ENCODE measurements around the gene LCT. TPM values are rescaled to one million over a fixed set of nuclear protein-coding genes. Genes with fewer than 3 reads are reported as not detected.

LCT gene
- total and polyA plus RNA-seq, 2 of the 4 experiments (the other 2 are of a cell fraction): under 0.01 TPM; not detected in 1

- dilution Hi-C loops (cut with HindIII; ENCODE audit: low sequenced_read_pairs, unreplicated experiment): no loop called here
- Histone ChIP-seq H2AK5ac (ENCODE audit: low read depth, low read length) (no peak overlapping the region), H3K56ac (ENCODE audit: extremely low read depth, insufficient read depth, low read length) (no peak overlapping the region), H4K20me1 (ENCODE audit: insufficient read depth, low read length) (peaks cover 3% of the 10 kb centered on the region; the same call in 1 of the 2 replicates), H3K9me3 (ENCODE audit: control insufficient read depth, insufficient read depth, low read length) (peaks cover 2% of the 10 kb centered on the region; the same call in 1 of the 2 replicates), H3K27me3 (ENCODE audit: control insufficient read depth, insufficient read depth, low read length) (no peaks in the 10 kb centered on the region), H3K4me1 (ENCODE audit: control insufficient read depth, insufficient read depth, low read length) (no peaks in the 10 kb centered on the region), H2BK15ac (ENCODE audit: low read depth, low read length) (no peak overlapping the region), H2BK20ac (ENCODE audit: low read depth, low read length) (no peak overlapping the region), H2BK5ac (ENCODE audit: low read depth, low read length, poor library complexity, severe bottlenecking) (no peak overlapping the region), H3K18ac (ENCODE audit: low read depth, low read length) (no peak overlapping the region), H3K14ac (replicated peaks; ENCODE audit: low read depth, low read length) (no peak overlapping the region), H3K4me3 (ENCODE audit: insufficient read depth, low read depth, low read length) (no peak overlapping the region), H3K27ac (ENCODE audit: insufficient read depth, low read length) (no peak overlapping the region), H3K79me1 (ENCODE audit: low read depth in 1 of 2, low read length in 2 of 2) (peaks cover 14 to 19% of the 10 kb centered on the region in 2 experiments), H3K4me2 (ENCODE audit: low read depth, low read length) (no peak overlapping the region), H3K23ac (ENCODE audit: low read depth, low read length) (no peak overlapping the region), H4K91ac (ENCODE audit: insufficient read depth, low read depth, low read length) (no peak overlapping the region), H2BK120ac (ENCODE audit: low read depth, low read length) (no peak overlapping the region), H2AFZ (replicated peaks; ENCODE audit: low read length, poor library complexity) (no peak overlapping the region), H2AK9ac (replicated peaks; ENCODE audit: low read depth, low read length, poor library complexity) (no peak overlapping the region), H3K36me3 (ENCODE audit: control insufficient read depth, insufficient read depth, low read length) (peaks cover 46% of the 10 kb centered on the region), H3K9ac (ENCODE audit: low read depth, low read length) (no peak overlapping the region), H3K9me1 (ENCODE audit: insufficient read depth, low read length) (peaks cover 3% of the 10 kb centered on the region; the same call in 1 of the 2 replicates), H4K8ac (ENCODE audit: low read depth in 2 of 2, low read length in 2 of 2) (no peak overlapping the region), H3K4ac (ENCODE audit: low read depth, low read length) (no peak overlapping the region), H4K5ac (ENCODE audit: low read depth, low read length) (no peak overlapping the region)
- in situ Hi-C loops (cut with MboI; ENCODE audit: low sequenced_read_pairs): no loop called here
- TF ChIP-seq MXI1 (IDR thresholded peaks at IDR 0.05; ENCODE audit: borderline replicate concordance, low read depth, low read length): no peak
- no peak for TF ChIP-seq MAFK (IDR thresholded peaks at IDR 0.05; ENCODE audit: low read depth, low read length)
- no peak for TF ChIP-seq RFX5 (IDR thresholded peaks at IDR 0.05; ENCODE audit: low read depth, low read length)
- TF ChIP-seq BHLHE40 (IDR thresholded peaks at IDR 0.05; ENCODE audit: low read depth, low read length): no peak
- TF ChIP-seq CEBPB (IDR thresholded peaks at IDR 0.05; ENCODE audit: low read depth, low read length): no peak
- TF ChIP-seq CHD1 (IDR thresholded peaks at IDR 0.05; ENCODE audit: low read depth, low read length): no peak
- TF ChIP-seq RAD21 (IDR thresholded peaks at IDR 0.05; ENCODE audit: low read length): no peak
- DNase-seq (no peak), ATAC-seq (ENCODE audit: low read depth) (no peak)
- CTCF ChIA-PET: interaction anchor here (1.9 kb wide), 1 partner anchor 12 kb away, joined by 8 read pairs; no protein-coding TSS in a partner anchor
- no TSS peak for BruUV-seq (replicated peaks)
- intact Hi-C loops (cut with micrococcal nuclease): loop anchor here (2.0 kb wide), 1 partner anchor 22 kb away; no protein-coding TSS in a partner anchor
- WGBS, 2 experiments (ENCODE audit: extremely low coverage in 2 of 2, insufficient read length in 1 of 2): no CpG with 5 or more reads among the region's 1 CpG
- POLR2A ChIA-PET (ENCODE audit: unreplicated experiment): interaction anchor here (1.1 kb wide), 1 partner anchor 14 kb away, joined by 3 read pairs; no protein-coding TSS in a partner anchor
Observed at GRCh38 chr2:135756692-135757091, 80.3 kb downstream of the LCT start.

Data from IMR-90 (cell line).